ENCODE data around the gene POLR2C. TPM values are rescaled to one million over a fixed set of nuclear protein-coding genes. Genes with fewer than 3 reads are reported as not detected.

POLR2C gene
- total and polyA plus RNA-seq, 2 of the 13 experiments (the other 11 are each of a cell fraction or from before 2014, with no cell fraction given) = 104 to 216 TPM

- TF ChIP-seq YEATS2 (CRISPR knock-in tag; IDR thresholded peaks at IDR 0.05; ENCODE audit: borderline replicate concordance) (0 out of 2 replicates have a peak, but pooled peaks have one; percentile 63), CSRNP1 (CRISPR knock-in tag; IDR thresholded peaks at IDR 0.05) (no peak; the same call in 1 of the 2 replicates), ZNF572 (CRISPR knock-in tag; IDR thresholded peaks at IDR 0.05) (0 out of 2 replicates have a peak, but pooled peaks have one; percentile 43), DNMT3B (CRISPR knock-in tag; conservative IDR thresholded peaks at IDR 0.05) (no peak), ZNF431 (CRISPR knock-in tag; IDR thresholded peaks at IDR 0.05; ENCODE audit: borderline replicate concordance, low read depth) (0 out of 2 replicates have a peak, but pooled peaks have one; percentile 40), ZNF142 (CRISPR knock-in tag; IDR thresholded peaks at IDR 0.05) (no peak), ZNF7 (CRISPR knock-in tag; IDR thresholded peaks at IDR 0.05) (no peak), ZNF33A (CRISPR knock-in tag; IDR thresholded peaks at IDR 0.05; ENCODE audit: borderline replicate concordance) (no peak), ZKSCAN5 (CRISPR knock-in tag; IDR thresholded peaks at IDR 0.05) (0 out of 2 replicates have a peak, but pooled peaks have one; percentile 26), NR1H2 (CRISPR knock-in tag; IDR thresholded peaks at IDR 0.05; ENCODE audit: borderline replicate concordance, low read depth) (no peak), ZSCAN5A (CRISPR knock-in tag; IDR thresholded peaks at IDR 0.05; ENCODE audit: borderline replicate concordance) (no peak), CENPX (CRISPR knock-in tag; IDR thresholded peaks at IDR 0.05) (no peak), CREM (IDR thresholded peaks at IDR 0.05) (no peak), CREM (CRISPR knock-in tag; IDR thresholded peaks at IDR 0.05) (no peak), RNF219 (CRISPR knock-in tag; IDR thresholded peaks at IDR 0.05) (no peak), CAMTA2 (CRISPR knock-in tag; IDR thresholded peaks at IDR 0.05; ENCODE audit: borderline replicate concordance) (no peak), ZNF251 (CRISPR knock-in tag; IDR thresholded peaks at IDR 0.05) (no peak)
- TF ChIP-seq, protein P1, sequence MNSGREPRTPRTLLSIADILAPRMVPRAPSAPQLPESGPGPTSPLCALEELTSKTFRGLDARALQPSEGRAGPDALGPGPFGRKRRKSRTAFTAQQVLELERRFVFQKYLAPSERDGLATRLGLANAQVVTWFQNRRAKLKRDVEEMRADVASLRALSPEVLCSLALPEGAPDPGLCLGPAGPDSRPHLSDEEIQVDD (CRISPR knock-in tag; IDR thresholded peaks at IDR 0.05; ENCODE audit: borderline replicate concordance) = no peak
These were observed 57.4 kb downstream of the POLR2C start (continued) for GRCh38 chr16:57519796-57520360.
